NT2/D1 (cell line): ENCODE results near the gene RIC3.

Experiments used
- DNase-seq: peaks from one replicate; pipeline ENCODE4 v3.0.0-alpha.2; 2011; ENCODE audit warnings: low read depth, low spot score
- H3K27me3 ChIP-seq: 2 replicates; pipeline ENCODE4 v1.6.0; 2011; ENCODE audit warnings: mild to moderate bottlenecking; ENCODE audit not compliant: insufficient read length, insufficient read depth
- H3K36me3 ChIP-seq: 2 replicates; pipeline ENCODE4 v1.6.1; 2011; ENCODE audit warnings: mild to moderate bottlenecking, low read length, mixed read lengths; ENCODE audit not compliant: insufficient read depth, insufficient read length
- H3K4me1 ChIP-seq: 2 replicates; pipeline ENCODE4 v1.5.1; 2011; ENCODE audit not compliant: insufficient read depth, insufficient read length
- H3K4me3 ChIP-seq: 2 replicates; pipeline ENCODE4 v1.5.1; 2011; ENCODE audit warnings: low read depth; ENCODE audit not compliant: insufficient read length
- H3K9ac ChIP-seq: 2 replicates; pipeline ENCODE4 v1.6.0; 2011; ENCODE audit warnings: low read depth; ENCODE audit not compliant: insufficient read length
- H3K9me3 ChIP-seq: 2 replicates; pipeline ENCODE4 v1.5.1; 2011; ENCODE audit warnings: mild to moderate bottlenecking, low read length; ENCODE audit not compliant: insufficient read depth
- SUZ12 ChIP-seq: IDR thresholded peaks from 2 replicates; pipeline ENCODE4 v1.6.1; 2011; ENCODE audit not compliant: insufficient read length, insufficient read depth; ENCODE audit errors: extremely low read depth
- YY1 ChIP-seq: IDR thresholded peaks from 2 replicates; pipeline ENCODE4 v1.6.1; 2011; ENCODE audit not compliant: insufficient read length, insufficient read depth
- ZNF274 ChIP-seq: IDR thresholded peaks from 2 replicates; pipeline ENCODE4 v1.6.1; 2011; ENCODE audit warnings: mild to moderate bottlenecking, low read depth, low read length

RIC3 gene

GRCh38 chr11:8110396-8110795 lies 58.4 kb downstream of the RIC3 start:
- Histone ChIP-seq H3K9ac (no peak overlapping the region), H3K36me3 (peaks cover 20% of the 10 kb centered on the region), H3K4me3 (no peak overlapping the region), H3K4me1 (no peaks in the 10 kb centered on the region), H3K9me3 (no peaks in the 10 kb centered on the region), H3K27me3 (no peaks in the 10 kb centered on the region)
- TF ChIP-seq YY1, result no peak
- no peak for TF ChIP-seq ZNF274
- TF ChIP-seq SUZ12, result no peak
- no peak for DNase-seq

- no peaks in the 10 kb centered on the region for H3K4me1 ChIP-seq
- TF ChIP-seq ZNF274 (no peak), YY1 (no peak), SUZ12 (no peak)
- no peaks in the 10 kb centered on the region for H3K9me3 ChIP-seq
- DNase-seq, result no peak
- no peak overlapping the region for H3K9ac ChIP-seq
- H3K4me3 ChIP-seq, result no peak overlapping the region
- peaks cover 27% of the 10 kb centered on the region for H3K36me3 ChIP-seq
- no peaks in the 10 kb centered on the region for H3K27me3 ChIP-seq
These were observed 59.1 kb downstream of the RIC3 start for GRCh38 chr11:8109675-8110074.

GRCh38 chr11:8108421-8108820 lies 60.4 kb downstream of the RIC3 start:
- Histone ChIP-seq H3K4me1 (no peaks in the 10 kb centered on the region), H3K9ac (no peak overlapping the region), H3K4me3 (no peak overlapping the region), H3K9me3 (no peaks in the 10 kb centered on the region), H3K27me3 (no peaks in the 10 kb centered on the region), H3K36me3 (peaks cover 39% of the 10 kb centered on the region)
- TF ChIP-seq ZNF274 (no peak), SUZ12 (no peak)
- no peak for DNase-seq

- no peaks in the 10 kb centered on the region for H3K9me3 ChIP-seq
- peaks cover 45% of the 10 kb centered on the region for H3K36me3 ChIP-seq
- no peak overlapping the region for H3K4me3 ChIP-seq
- H3K9ac ChIP-seq, result no peak overlapping the region
- no peak for TF ChIP-seq YY1
- TF ChIP-seq SUZ12, result no peak
- no peak for TF ChIP-seq ZNF274
- H3K4me1 ChIP-seq, result no peaks in the 10 kb centered on the region
- no peaks in the 10 kb centered on the region for H3K27me3 ChIP-seq
- DNase-seq, result no peak
These were observed 61.2 kb downstream of the RIC3 start for GRCh38 chr11:8107642-8108041.

- no peak overlapping the region for H3K9ac ChIP-seq
- H3K27me3 ChIP-seq, result no peaks in the 10 kb centered on the region
- H3K9me3 ChIP-seq, result no peaks in the 10 kb centered on the region
- no peaks in the 10 kb centered on the region for H3K4me1 ChIP-seq
- peaks cover 55% of the 10 kb centered on the region for H3K36me3 ChIP-seq
- H3K4me3 ChIP-seq, result no peak overlapping the region
- no peak for DNase-seq
- TF ChIP-seq SUZ12 (no peak), ZNF274 (no peak), YY1 (no peak)
These were observed 62.1 kb downstream of the RIC3 start for GRCh38 chr11:8106679-8107078.

GRCh38 chr11:8105666-8106065 lies 63.2 kb downstream of the RIC3 start:
- peaks cover 65% of the 10 kb centered on the region for H3K36me3 ChIP-seq
- TF ChIP-seq YY1 (no peak), ZNF274 (no peak), SUZ12 (no peak)
- DNase-seq, result no peak

GRCh38 chr11:8105133-8105532 lies 63.7 kb downstream of the RIC3 start:
- Histone ChIP-seq H3K9ac (no peak overlapping the region), H3K4me3 (no peak overlapping the region), H3K36me3 (peaks cover 70% of the 10 kb centered on the region), H3K4me1 (no peaks in the 10 kb centered on the region), H3K9me3 (no peaks in the 10 kb centered on the region), H3K27me3 (no peaks in the 10 kb centered on the region)
- no peak for DNase-seq
- no peak for TF ChIP-seq YY1
- TF ChIP-seq ZNF274, result no peak
- no peak for TF ChIP-seq SUZ12

More at GRCh38 chr11:8105666-8106065, 63.2 kb downstream of the RIC3 start:
- Histone ChIP-seq H3K9me3 (no peaks in the 10 kb centered on the region), H3K4me3 (no peak overlapping the region), H3K9ac (no peak overlapping the region), H3K27me3 (no peaks in the 10 kb centered on the region), H3K4me1 (no peaks in the 10 kb centered on the region)

GRCh38 chr11:8103909-8104308 lies 64.9 kb downstream of the RIC3 start:
- TF ChIP-seq YY1 (no peak), ZNF274 (no peak), SUZ12 (no peak)
- Histone ChIP-seq H3K4me1 (no peaks in the 10 kb centered on the region), H3K27me3 (no peaks in the 10 kb centered on the region), H3K36me3 (peaks cover 79% of the 10 kb centered on the region), H3K4me3 (no peak overlapping the region), H3K9me3 (no peaks in the 10 kb centered on the region), H3K9ac (no peak overlapping the region)
- DNase-seq, result no peak
